ENCODE results near the gene ARHGAP9. TPM values are rescaled to one million over a fixed set of nuclear protein-coding genes. Genes with fewer than 3 reads are reported as not detected.

ARHGAP9 gene
- polyA plus RNA-seq, 1 of the 3 experiments (the other 2 are of a cell fraction) = 0.66 TPM

DNA sequence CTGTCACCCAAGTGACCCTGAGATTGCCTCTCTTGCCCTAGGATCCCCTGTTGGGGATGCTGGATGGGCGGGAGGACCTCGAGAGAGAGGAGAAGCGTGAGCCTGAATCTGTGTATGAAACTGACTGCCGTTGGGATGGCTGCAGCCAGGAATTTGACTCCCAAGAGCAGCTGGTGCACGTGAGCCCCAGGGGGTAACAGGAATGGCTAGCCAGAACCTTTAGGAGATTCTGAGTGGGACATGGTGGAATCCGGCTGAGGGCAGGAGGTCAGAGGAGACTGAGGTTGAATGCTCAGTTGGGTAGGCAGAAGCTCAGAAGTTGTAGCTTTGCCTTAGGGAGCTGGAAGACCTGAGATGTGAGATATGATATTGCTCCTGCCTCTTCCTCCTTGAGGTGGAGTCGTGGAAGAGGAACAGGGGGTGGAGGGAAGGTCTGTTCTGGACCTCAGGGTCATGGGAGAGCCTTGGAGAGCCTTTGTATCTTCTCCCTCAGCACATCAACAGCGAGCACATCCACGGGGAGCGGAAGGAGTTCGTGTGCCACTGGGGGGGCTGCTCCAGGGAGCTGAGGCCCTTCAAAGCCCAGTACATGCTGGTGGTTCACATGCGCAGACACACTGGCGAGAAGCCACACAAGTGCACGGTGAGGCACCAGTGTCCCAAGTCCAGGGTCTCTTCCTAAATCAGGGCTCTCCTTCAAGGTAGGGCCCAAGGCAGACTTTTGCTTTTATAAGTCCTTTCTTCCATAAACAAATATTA, 13.7 kb downstream of the ARHGAP9 start:
- Histone ChIP-seq H3K36me3 (replicated peaks in 1 of 2; ENCODE audit: control insufficient read depth in 1 of 2, insufficient read depth in 2 of 2, low read length in 1 of 2) (no peaks in the 10 kb centered on the region), H3K27ac (ENCODE audit: low read depth in 2 of 2, low read length in 1 of 2) (no peak overlapping the region), H3F3A (replicated peaks; ENCODE audit: insufficient read depth) (no peaks in the 10 kb centered on the region), H3K4me1 (ENCODE audit: control insufficient read depth in 1 of 2, insufficient read depth in 2 of 2, low read depth in 1 of 2, low read length in 1 of 2) (peaks cover 0 to 9% of the 10 kb centered on the region in 2 experiments; a peak in 1 of 4 replicates), H3K4me2 (no peak overlapping the region), H4K20me1 (ENCODE audit: insufficient read depth) (no peaks in the 10 kb centered on the region), H3K9me2 (no peaks in the 10 kb centered on the region), H3K4me3 (ENCODE audit: low read depth in 2 of 2, low read length in 1 of 2) (no peak overlapping the region), H3K27me3 (ENCODE audit: insufficient read depth) (peaks cover 47% of the 10 kb centered on the region), H3K9me3 (no peaks in the 10 kb centered on the region), H2AFZ (ENCODE audit: low read depth) (no peak overlapping the region), H3K9ac (no peak overlapping the region), H3K79me2 (ENCODE audit: insufficient read depth) (no peaks in the 10 kb centered on the region)
- ChIA-PET POLR2A (interaction anchor here (0.6 kb wide), 1 partner anchor 1445 kb away, joined by 3 read pairs; no protein-coding TSS in a partner anchor), CTCF (interaction anchor here (0.6 to 5.8 kb wide), 6 partner anchors 11 to 1095 kb away, joined by 3 to 74 read pairs (median 3); partner anchors contain the start of genes INHBE and OS9)
- TF ChIP-seq SMC3 (IDR thresholded peaks at IDR 0.05; ENCODE audit: low read depth, low read length) (no peak), RAD21 (IDR thresholded peaks at IDR 0.05; ENCODE audit: low read length) (no peak), POLR2AphosphoS5 (IDR thresholded peaks at IDR 0.05; ENCODE audit: low read depth, low read length) (no peak), TEAD4 (IDR thresholded peaks at IDR 0.05; ENCODE audit: borderline replicate concordance, insufficient read depth) (no peak), SIN3A (IDR thresholded peaks at IDR 0.05; ENCODE audit: borderline replicate concordance, low read depth, low read length) (no peak), FOXM1 (IDR thresholded peaks at IDR 0.05; ENCODE audit: low read depth) (no peak), CHD2 (IDR thresholded peaks at IDR 0.05; ENCODE audit: low read length, partially characterized antibody) (no peak), FOXJ3 (CRISPR knock-in tag; IDR thresholded peaks at IDR 0.05) (no peak), RXRA (IDR thresholded peaks at IDR 0.05; ENCODE audit: borderline replicate concordance, low read depth) (no peak), JUND (IDR thresholded peaks at IDR 0.05) (no peak), GABPA (IDR thresholded peaks at IDR 0.05; ENCODE audit: low read depth) (no peak), RCOR1 (IDR thresholded peaks at IDR 0.05; ENCODE audit: low read length) (no peak), RFX5 (IDR thresholded peaks at IDR 0.05; ENCODE audit: low read length) (no peak), MEF2A (IDR thresholded peaks at IDR 0.05; ENCODE audit: borderline replicate concordance, low read depth) (no peak), EP300 (IDR thresholded peaks at IDR 0.05; ENCODE audit: borderline replicate concordance in 1 of 2, low read depth in 1 of 2, low read length in 1 of 2) (no peak), MXI1 (IDR thresholded peaks at IDR 0.05; ENCODE audit: low read depth, low read length) (no peak), NRF1 (IDR thresholded peaks at IDR 0.05; ENCODE audit: low read depth, low read length) (no peak)
- TF ChIP-seq, protein P1, sequence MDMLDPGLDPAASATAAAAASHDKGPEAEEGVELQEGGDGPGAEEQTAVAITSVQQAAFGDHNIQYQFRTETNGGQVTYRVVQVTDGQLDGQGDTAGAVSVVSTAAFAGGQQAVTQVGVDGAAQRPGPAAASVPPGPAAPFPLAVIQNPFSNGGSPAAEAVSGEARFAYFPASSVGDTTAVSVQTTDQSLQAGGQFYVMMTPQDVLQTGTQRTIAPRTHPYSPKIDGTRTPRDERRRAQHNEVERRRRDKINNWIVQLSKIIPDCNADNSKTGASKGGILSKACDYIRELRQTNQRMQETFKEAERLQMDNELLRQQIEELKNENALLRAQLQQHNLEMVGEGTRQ (IDR thresholded peaks at IDR 0.05; ENCODE audit: borderline replicate concordance, low read depth, low read length) = no peak
- TF ChIP-seq, protein P2, sequence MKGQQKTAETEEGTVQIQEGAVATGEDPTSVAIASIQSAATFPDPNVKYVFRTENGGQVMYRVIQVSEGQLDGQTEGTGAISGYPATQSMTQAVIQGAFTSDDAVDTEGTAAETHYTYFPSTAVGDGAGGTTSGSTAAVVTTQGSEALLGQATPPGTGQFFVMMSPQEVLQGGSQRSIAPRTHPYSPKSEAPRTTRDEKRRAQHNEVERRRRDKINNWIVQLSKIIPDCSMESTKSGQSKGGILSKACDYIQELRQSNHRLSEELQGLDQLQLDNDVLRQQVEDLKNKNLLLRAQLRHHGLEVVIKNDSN (IDR thresholded peaks at IDR 0.05; ENCODE audit: borderline replicate concordance, low read depth) = no peak
- TF ChIP-seq, protein P3, sequence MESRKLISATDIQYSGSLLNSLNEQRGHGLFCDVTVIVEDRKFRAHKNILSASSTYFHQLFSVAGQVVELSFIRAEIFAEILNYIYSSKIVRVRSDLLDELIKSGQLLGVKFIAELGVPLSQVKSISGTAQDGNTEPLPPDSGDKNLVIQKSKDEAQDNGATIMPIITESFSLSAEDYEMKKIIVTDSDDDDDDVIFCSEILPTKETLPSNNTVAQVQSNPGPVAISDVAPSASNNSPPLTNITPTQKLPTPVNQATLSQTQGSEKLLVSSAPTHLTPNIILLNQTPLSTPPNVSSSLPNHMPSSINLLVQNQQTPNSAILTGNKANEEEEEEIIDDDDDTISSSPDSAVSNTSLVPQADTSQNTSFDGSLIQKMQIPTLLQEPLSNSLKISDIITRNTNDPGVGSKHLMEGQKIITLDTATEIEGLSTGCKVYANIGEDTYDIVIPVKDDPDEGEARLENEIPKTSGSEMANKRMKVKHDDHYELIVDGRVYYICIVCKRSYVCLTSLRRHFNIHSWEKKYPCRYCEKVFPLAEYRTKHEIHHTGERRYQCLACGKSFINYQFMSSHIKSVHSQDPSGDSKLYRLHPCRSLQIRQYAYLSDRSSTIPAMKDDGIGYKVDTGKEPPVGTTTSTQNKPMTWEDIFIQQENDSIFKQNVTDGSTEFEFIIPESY (IDR thresholded peaks at IDR 0.05; ENCODE audit: borderline replicate concordance, low read depth) = no peak
- no peak for DNase-seq
- WGBS (ENCODE audit: low lambda C conversion rate) = 50% methylated on average over 13 of the region's 14 CpGs

All from SK-N-SH (cell line).